ENCODE results near the gene LARP1. TPM values are rescaled to one million over a fixed set of nuclear protein-coding genes. Genes with fewer than 3 reads are reported as not detected.
"Not testable (repeated sequence)": the region's sequence is repeated elsewhere in the genome, so short reads cannot be mapped to it uniquely, and the experiment has no call there.

The LARP1 gene
- total and polyA plus RNA-seq, 8 donors, result 35.8 to 195 (median 117) TPM

GRCh38 chr5:154830596-154830995 lies 75.4 kb downstream of the LARP1 start:
- Histone ChIP-seq H3K4me1 (no peaks in the 10 kb centered on the region), H3K4me3 (no peak overlapping the region), H3K27me3 (no peaks in the 10 kb centered on the region), H3K27ac (no peak overlapping the region), H3K36me3 (no peaks in the 10 kb centered on the region), H3K9me3 (no peaks in the 10 kb centered on the region)
- no peak for FAIRE-seq
- no peak for TF ChIP-seq CTCF (IDR thresholded peaks at IDR 0.05)
- ATAC-seq, result no peak
- intact Hi-C loops (cut with DNase I), result no loop called here
- 87 to 90% methylated on average over 4 of the region's 4 CpGs for WGBS, 2 donors
- DNase-seq, result no peak

- Histone ChIP-seq H3K4me3 (no peak overlapping the region), H3K9me3 (no peaks in the 10 kb centered on the region), H3K4me1 (no peaks in the 10 kb centered on the region), H3K27me3 (no peaks in the 10 kb centered on the region), H3K36me3 (no peaks in the 10 kb centered on the region), H3K27ac (no peak overlapping the region)
- FAIRE-seq (no peak), ATAC-seq (no peak), DNase-seq (no peak)
- no peak for TF ChIP-seq CTCF (IDR thresholded peaks at IDR 0.05)
- 83 to 88% methylated on average over 7 of the region's 7 CpGs for WGBS, 2 donors
- intact Hi-C loops (cut with DNase I), result no loop called here
Measured at GRCh38 chr5:154831451-154831850, 76.3 kb downstream of the LARP1 start.

- DNase-seq; H3K27me3 ChIP-seq; ATAC-seq; H3K4me3 ChIP-seq; H3K36me3 ChIP-seq; intact Hi-C loops (cut with DNase I); FAIRE-seq; H3K9me3 ChIP-seq; H3K4me1 ChIP-seq; H3K27ac ChIP-seq: not testable (repeated sequence)
- WGBS, 2 donors, result 96 to 97% methylated on average over 3 of the region's 3 CpGs
Measured at GRCh38 chr5:154832804-154833203, 77.6 kb downstream of the LARP1 start.

GRCh38 chr5:154834053-154834452 lies 78.9 kb downstream of the LARP1 start:
- TF ChIP-seq CTCF (IDR thresholded peaks at IDR 0.05), result no peak
- no peaks in the 10 kb centered on the region for H3K27me3 ChIP-seq
- DNase-seq (no peak), FAIRE-seq (no peak), ATAC-seq (no peak)
- no peak overlapping the region for H3K27ac ChIP-seq
- no peaks in the 10 kb centered on the region for H3K36me3 ChIP-seq
- no peak overlapping the region for H3K4me3 ChIP-seq
- peaks cover 0 to 5% (median 0%) of the 10 kb centered on the region in 3 donors for H3K4me1 ChIP-seq
- no peaks in the 10 kb centered on the region for H3K9me3 ChIP-seq
- intact Hi-C loops (cut with DNase I), result no loop called here
- 38% methylated on average over 1 of the region's 1 CpG for WGBS, 2 donors

- FAIRE-seq; intact Hi-C loops (cut with DNase I); H3K27me3 ChIP-seq; ATAC-seq; H3K27ac ChIP-seq; H3K4me1 ChIP-seq; H3K36me3 ChIP-seq; H3K4me3 ChIP-seq; H3K9me3 ChIP-seq; DNase-seq: not testable (repeated sequence)
- WGBS, 2 donors, result 83 to 89% methylated on average over 9 of the region's 9 CpGs
Measured at GRCh38 chr5:154835701-154836052, 80.5 kb downstream of the LARP1 start.

- no peaks in the 10 kb centered on the region for H3K9me3 ChIP-seq
- ATAC-seq (no peak), FAIRE-seq (no peak), DNase-seq (no peak)
- WGBS, 2 donors, result 86 to 89% methylated on average over 6 of the region's 6 CpGs
- no peaks in the 10 kb centered on the region for H3K36me3 ChIP-seq
- no peaks in the 10 kb centered on the region for H3K27me3 ChIP-seq
- H3K4me3 ChIP-seq, result no peak overlapping the region
- peaks cover 0 to 5% (median 0%) of the 10 kb centered on the region in 3 donors for H3K4me1 ChIP-seq
- TF ChIP-seq CTCF (IDR thresholded peaks at IDR 0.05), result no peak
- intact Hi-C loops (cut with DNase I), result no loop called here
- no peak overlapping the region for H3K27ac ChIP-seq
Measured at GRCh38 chr5:154836225-154836624, 81.0 kb downstream of the LARP1 start.
